GM18909 (cell line): ENCODE results near the gene PHOSPHO1.
A peak's percentile ranks its signal among the peaks of the same experiment; 100 is the strongest.

Experiments
- ATAC-seq: cut with Tn5 transposase; IDR thresholded peaks from one replicate; pipeline ENCODE4 v1.9.1; 2021; ENCODE audit warnings: mild to moderate bottlenecking; ENCODE audit not compliant: unreplicated experiment, poor library complexity

Gene PHOSPHO1

GRCh38 chr17:49247944-49248343 lies 17.4 kb upstream of the PHOSPHO1 start:
- no peak for ATAC-seq

- no peak for ATAC-seq
Measured at GRCh38 chr17:49244839-49245238, 14.3 kb upstream of the PHOSPHO1 start.

GRCh38 chr17:49242813-49243212 lies 12.2 kb upstream of the PHOSPHO1 start:
- ATAC-seq = no peak

GRCh38 chr17:49241692-49242397 lies 11.3 kb upstream of the PHOSPHO1 start:
- no peak for ATAC-seq

GRCh38 chr17:49241040-49241439 lies 10.5 kb upstream of the PHOSPHO1 start:
- no peak for ATAC-seq

- no peak for ATAC-seq
Measured at GRCh38 chr17:49240619-49241018, 10.0 kb upstream of the PHOSPHO1 start.

GRCh38 chr17:49239963-49240362 lies 9.4 kb upstream of the PHOSPHO1 start:
- ATAC-seq = no peak

GRCh38 chr17:49235896-49236295 lies 5.3 kb upstream of the PHOSPHO1 start:
- no peak for ATAC-seq

- ATAC-seq = no peak
Measured at GRCh38 chr17:49234509-49235080, 4.0 kb upstream of the PHOSPHO1 start.

- ATAC-seq = no peak
Measured at GRCh38 chr17:49231563-49231894, 942 bp upstream of the PHOSPHO1 start.

GRCh38 chr17:49229805-49230600 lies 584 bp downstream of the PHOSPHO1 start:
- peak; percentile 4 for ATAC-seq

- no peak for ATAC-seq
Measured at GRCh38 chr17:49229076-49229804, 1.3 kb downstream of the PHOSPHO1 start.

- peak; percentile 36 for ATAC-seq
Measured at GRCh38 chr17:49227436-49228261, 2.9 kb downstream of the PHOSPHO1 start.

GRCh38 chr17:49226771-49227435 lies 3.7 kb downstream of the PHOSPHO1 start:
- peak; percentile 4 for ATAC-seq

GRCh38 chr17:49225554-49226236 lies 4.9 kb downstream of the PHOSPHO1 start:
- no peak for ATAC-seq

GRCh38 chr17:49224997-49225337 lies 5.6 kb downstream of the PHOSPHO1 start:
- no peak for ATAC-seq

GRCh38 chr17:49224198-49224996 lies 6.2 kb downstream of the PHOSPHO1 start:
- ATAC-seq = no peak

- ATAC-seq = no peak
Measured at GRCh38 chr17:49223517-49224197, 6.9 kb downstream of the PHOSPHO1 start.
